GM12875 (cell line): ENCODE results near the gene SCD.

Experiments used
- H3K4me3 ChIP-seq: one replicate; pipeline ENCODE4 v1.5.1; 2011; ENCODE audit warnings: low read depth, low read length, control low read depth
- TF ChIP-seq, protein P1 (sequence below): IDR thresholded peaks from 2 replicates; pipeline ENCODE4 v1.5.1; 2011; ENCODE audit warnings: low read depth, mild to moderate bottlenecking, control low read depth, inconsistent platforms, low read length, moderate library complexity, borderline replicate concordance; ENCODE audit not compliant: insufficient read depth

Gene SCD

DNA sequence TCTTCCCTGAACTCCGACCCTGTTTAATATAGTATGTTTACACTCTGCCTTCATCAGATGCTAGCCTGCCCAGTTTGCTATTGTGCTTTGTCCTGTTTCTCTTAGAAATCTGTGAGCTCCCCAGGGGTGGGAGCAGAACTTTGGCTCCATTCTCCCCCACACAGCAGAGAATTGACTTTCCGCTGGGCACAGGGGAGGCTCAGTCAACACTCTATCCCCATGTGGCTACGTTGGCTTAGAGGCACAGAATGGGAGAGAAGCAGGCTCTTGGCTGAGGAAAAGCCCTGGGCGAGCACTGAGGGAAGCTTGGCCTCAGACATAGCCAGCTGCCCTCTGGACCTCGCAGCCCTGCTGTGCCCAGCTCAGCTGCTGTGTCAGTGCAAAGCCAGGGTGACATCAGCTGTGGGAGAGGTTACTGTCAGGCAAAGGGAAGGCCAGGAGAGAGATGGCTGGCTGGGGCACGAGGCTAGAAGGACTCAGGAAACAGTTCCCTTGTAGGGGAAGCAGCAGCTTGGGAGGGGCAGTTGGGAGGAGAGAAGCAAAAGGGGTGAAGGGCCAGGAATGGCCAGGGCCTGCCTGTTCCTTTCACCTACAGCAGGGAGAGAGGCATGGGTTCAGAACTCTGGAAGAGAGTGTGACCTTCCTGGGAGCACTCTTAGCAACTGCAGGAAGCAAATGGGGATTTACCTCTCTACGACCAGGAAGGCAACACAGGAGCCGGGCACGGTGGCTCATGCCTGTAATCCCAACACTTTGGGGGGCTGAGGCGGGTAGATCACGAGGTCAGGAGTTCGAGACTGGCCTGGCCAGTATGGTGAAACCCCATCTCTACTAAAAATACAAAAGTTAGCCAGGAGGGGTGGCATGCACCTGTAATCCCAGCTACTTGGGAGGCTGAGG is 5.8 kb upstream of the SCD start:
- no peak overlapping the region for H3K4me3 ChIP-seq
- TF ChIP-seq, protein P1, sequence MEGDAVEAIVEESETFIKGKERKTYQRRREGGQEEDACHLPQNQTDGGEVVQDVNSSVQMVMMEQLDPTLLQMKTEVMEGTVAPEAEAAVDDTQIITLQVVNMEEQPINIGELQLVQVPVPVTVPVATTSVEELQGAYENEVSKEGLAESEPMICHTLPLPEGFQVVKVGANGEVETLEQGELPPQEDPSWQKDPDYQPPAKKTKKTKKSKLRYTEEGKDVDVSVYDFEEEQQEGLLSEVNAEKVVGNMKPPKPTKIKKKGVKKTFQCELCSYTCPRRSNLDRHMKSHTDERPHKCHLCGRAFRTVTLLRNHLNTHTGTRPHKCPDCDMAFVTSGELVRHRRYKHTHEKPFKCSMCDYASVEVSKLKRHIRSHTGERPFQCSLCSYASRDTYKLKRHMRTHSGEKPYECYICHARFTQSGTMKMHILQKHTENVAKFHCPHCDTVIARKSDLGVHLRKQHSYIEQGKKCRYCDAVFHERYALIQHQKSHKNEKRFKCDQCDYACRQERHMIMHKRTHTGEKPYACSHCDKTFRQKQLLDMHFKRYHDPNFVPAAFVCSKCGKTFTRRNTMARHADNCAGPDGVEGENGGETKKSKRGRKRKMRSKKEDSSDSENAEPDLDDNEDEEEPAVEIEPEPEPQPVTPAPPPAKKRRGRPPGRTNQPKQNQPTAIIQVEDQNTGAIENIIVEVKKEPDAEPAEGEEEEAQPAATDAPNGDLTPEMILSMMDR = no peak

DNA sequence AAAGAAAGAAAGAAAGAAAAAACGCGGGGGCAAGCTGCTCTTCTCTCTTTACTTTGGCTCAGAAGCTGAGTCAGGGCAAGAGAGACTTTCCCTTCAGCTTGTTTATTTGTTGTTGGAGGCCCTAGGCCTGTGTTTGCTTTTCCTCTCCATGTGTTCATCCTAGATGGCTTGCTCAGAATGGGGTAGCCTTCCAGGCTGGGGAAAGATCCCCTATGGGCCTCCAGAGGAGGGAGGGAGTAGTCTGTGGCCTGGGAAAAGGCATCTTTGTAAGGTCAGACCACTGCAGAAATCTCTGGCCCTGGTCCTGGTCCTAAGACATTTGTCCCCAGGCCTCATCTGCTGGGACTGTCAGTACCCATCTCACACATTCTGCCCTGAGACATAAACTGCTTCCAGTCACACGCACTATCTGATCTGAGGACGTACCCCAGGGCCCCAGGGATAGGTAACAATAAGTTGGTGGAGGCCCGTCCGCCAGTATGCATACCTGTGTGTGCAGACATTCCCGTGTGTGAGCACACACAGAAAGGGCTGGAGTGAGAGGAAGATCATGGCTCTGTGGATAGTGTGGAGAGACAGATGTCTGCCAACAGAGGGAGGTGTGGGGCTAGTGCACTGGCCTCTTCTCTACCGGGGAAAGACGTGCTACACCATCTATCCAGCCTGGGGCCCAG is 4.9 kb upstream of the SCD start:
- H3K4me3 ChIP-seq = no peak overlapping the region
- TF ChIP-seq, protein P1 = peak; percentile 79

DNA sequence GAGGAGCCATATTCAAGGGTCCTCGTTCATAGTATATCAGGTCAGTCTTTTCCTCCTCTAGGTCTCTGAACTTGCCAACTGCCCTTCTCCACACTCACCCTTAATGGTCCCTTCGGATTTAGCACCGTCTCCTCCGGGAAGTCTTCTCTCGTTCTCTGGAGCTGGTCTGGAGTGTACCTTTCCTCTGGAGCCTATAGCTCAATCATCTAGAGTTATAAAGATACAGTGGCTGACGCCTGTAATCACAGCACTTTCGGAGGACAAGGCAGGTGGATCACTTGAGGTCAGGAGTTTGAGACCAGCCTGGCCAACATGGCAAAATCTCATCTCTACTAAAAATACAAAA is 4.4 kb upstream of the SCD start:
- H3K4me3 ChIP-seq = no peak overlapping the region
- TF ChIP-seq, protein P1 = no peak

DNA sequence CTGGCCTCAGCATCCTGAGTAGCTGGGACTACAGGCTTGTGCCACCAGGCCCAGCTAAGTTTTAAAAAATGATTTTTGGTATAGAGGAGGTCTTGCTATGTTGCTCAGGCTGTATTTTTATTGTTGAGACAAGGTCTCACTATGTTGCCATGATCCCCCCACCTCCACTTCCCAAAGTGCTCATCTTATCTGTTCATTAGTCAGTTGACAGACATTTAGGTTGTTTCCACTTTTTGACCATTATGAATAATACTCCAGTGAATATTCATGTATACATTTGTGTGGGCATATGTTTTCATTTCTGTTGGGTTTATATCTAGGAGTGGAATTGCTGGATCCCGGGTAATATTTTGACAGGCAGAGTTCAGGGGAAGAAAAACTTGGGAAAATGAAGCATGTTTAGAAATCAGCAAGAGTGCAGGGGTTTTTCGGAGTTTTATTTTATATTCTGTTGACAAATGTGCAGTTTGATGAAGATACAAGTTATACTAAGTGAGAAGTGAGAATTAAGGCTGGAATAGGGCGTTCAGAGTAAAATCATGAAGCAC is 2.7 kb upstream of the SCD start:
- TF ChIP-seq, protein P1 = no peak
- no peak overlapping the region for H3K4me3 ChIP-seq

DNA sequence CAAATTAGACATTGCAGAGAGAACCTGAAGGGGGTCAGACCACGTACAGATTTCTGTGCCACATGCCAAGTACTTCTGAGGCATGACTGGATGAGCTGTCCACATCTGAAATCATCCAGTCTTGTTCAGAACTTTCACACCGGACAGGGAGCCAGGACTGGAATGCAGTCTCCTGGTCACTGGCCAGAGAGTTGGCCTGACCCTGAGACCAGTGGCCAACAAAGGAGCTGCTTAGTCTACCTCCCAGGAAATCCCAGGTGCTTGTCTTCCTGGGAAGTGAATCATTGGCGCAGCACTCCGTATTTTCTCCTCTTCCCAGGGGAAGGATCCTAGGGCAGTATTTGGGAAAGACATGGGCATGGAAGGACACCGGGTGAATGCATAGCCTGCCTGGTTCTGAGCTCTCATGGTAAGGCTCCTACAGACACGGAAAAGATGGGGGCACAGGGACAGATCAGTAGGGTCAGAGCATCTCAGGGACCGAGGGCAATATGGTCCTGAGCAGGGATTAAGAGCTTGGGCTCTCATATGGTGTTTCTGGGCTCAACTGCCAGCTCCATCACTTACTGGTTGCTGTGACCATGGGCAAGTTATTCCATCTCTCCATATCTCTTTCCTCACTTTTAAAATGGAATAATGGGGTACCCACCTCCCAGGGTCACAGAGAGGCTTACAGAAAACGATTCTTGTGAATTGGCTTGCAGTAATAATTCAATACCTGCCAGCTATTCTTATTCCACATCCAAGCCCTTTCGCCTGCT is 1.3 kb upstream of the SCD start:
- H3K4me3 ChIP-seq = peak overlapping the region; percentile 86
- TF ChIP-seq, protein P1 = no peak

DNA sequence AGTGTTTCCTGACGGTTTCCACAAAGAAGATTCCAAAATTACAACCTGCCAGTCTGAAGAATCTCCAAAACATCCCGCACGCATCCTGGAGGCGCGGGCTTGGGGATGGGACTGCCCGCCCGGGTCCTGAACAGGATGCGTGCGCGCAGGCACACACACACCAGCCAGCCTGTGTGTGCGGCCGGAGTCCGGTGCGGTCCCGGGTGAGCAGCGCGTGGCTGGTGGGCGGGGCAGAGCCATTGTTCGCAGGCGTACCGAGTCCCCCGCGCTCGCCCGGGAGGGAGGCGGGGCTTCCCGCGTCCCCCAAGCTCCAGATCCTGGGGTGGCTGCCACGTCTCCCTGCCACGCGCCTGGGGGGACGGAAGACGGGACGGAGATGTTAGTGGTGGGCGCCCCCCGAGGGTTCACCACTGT is 675 bp upstream of the SCD start:
- peak overlapping the region; percentile 86 for H3K4me3 ChIP-seq
- TF ChIP-seq, protein P1 = no peak
